Measurements from ENCODE around the gene SOWAHC. TPM values are rescaled to one million over a fixed set of nuclear protein-coding genes. Genes with fewer than 3 reads are reported as not detected.

Gene SOWAHC
- total and polyA plus RNA-seq, 2 donors (not counting 3 experiments of a cell fraction or from before 2014, with no cell fraction given): 1.0 to 4.1 TPM

DNA sequence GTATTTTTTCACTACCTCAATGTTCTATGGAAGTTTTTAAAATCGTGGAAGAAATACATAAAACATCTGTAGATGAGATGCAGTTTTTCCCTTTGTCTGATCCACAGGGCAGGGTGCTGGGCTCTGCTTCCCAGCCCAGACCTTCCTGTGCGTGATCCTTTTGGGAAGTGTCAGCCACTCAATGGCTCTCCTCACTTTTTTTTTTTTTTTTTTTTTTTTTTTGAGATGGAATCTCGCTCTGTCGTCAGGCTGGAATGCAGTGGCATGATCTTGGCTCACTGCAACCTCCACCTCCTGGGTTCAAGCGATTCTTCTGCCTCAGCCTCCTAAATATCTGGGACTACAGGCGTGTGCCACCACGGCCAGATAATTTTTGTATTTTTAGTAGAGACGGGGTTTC lies 32.8 kb downstream of the SOWAHC start:
- Histone ChIP-seq H3K9ac (replicated peaks; ENCODE audit: extremely low read depth, insufficient read depth, low read length) (no peak overlapping the region), H4K20me1 (replicated peaks; ENCODE audit: control insufficient read depth, extremely low read depth, insufficient read depth, low read length) (peaks cover 3% of the 10 kb centered on the region), H3K79me2 (ENCODE audit: control insufficient read depth, insufficient read depth, low read length) (no peaks in the 10 kb centered on the region), H2AFZ (ENCODE audit: low read depth, low read length) (no peak overlapping the region), H3K4me2 (ENCODE audit: insufficient read depth, low read length) (no peak overlapping the region), H3K27ac (ENCODE audit: insufficient read depth, low read depth, low read length) (no peak overlapping the region), H3K9me3 (replicated peaks; ENCODE audit: control insufficient read depth, insufficient read depth, low read length) (no peaks in the 10 kb centered on the region), H3K4me3 (replicated peaks in 1 of 3; ENCODE audit: insufficient read depth in 1 of 3, low read depth in 1 of 3, low read length in 3 of 3) (no peak overlapping the region), H3K4me1 (ENCODE audit: control insufficient read depth, extremely low read depth, insufficient read depth, low read length) (no peaks in the 10 kb centered on the region), H3K36me3 (ENCODE audit: control insufficient read depth in 2 of 2, extremely low read depth in 1 of 2, insufficient read depth in 2 of 2, low read length in 2 of 2) (no peaks in the 10 kb centered on the region), H3K9me1 (replicated peaks; ENCODE audit: control insufficient read depth, extremely low read depth, insufficient read depth, low read length) (no peaks in the 10 kb centered on the region), H3K27me3 (ENCODE audit: control insufficient read depth in 2 of 2, insufficient read depth in 2 of 2, low read length in 2 of 2) (peaks cover 0 to 6% of the 10 kb centered on the region in 2 experiments)
- POLR2A ChIA-PET: no interaction called here
- intact Hi-C loops (cut with micrococcal nuclease) (no loop called here), dilution Hi-C loops (cut with MboI; ENCODE audit: extremely low pct_ligation_motif_present, low sequenced_read_pairs) (no loop called here)
- CTCF ChIA-PET: no interaction called here
- DNase-seq (ENCODE audit: low read depth, low spot score): no peak
- no peak for FAIRE-seq
- BruUV-seq (replicated peaks): no TSS peak
- TF ChIP-seq MAX (IDR thresholded peaks at IDR 0.05; ENCODE audit: insufficient read depth, insufficient read length) (no peak), MYC (IDR thresholded peaks at IDR 0.05; ENCODE audit: low read depth, low read length) (no peak), POLR2AphosphoS5 (IDR thresholded peaks at IDR 0.05; ENCODE audit: insufficient read depth, low read depth, low read length) (no peak), FOS (IDR thresholded peaks at IDR 0.05; ENCODE audit: borderline replicate concordance, insufficient read depth, low read length) (no peak), GATA2 (IDR thresholded peaks at IDR 0.05; ENCODE audit: insufficient read depth, insufficient read length, low read depth, low read length) (no peak), JUN (IDR thresholded peaks at IDR 0.05; ENCODE audit: borderline replicate concordance, insufficient read depth, insufficient read length, low read depth) (no peak), POLR2A (IDR thresholded peaks at IDR 0.05; ENCODE audit: low read depth, low read length) (no peak), EZH2 (IDR thresholded peaks at IDR 0.05; ENCODE audit: borderline replicate concordance, low read depth, low read length, severe bottlenecking) (no peak)
- TF ChIP-seq, protein P1, sequence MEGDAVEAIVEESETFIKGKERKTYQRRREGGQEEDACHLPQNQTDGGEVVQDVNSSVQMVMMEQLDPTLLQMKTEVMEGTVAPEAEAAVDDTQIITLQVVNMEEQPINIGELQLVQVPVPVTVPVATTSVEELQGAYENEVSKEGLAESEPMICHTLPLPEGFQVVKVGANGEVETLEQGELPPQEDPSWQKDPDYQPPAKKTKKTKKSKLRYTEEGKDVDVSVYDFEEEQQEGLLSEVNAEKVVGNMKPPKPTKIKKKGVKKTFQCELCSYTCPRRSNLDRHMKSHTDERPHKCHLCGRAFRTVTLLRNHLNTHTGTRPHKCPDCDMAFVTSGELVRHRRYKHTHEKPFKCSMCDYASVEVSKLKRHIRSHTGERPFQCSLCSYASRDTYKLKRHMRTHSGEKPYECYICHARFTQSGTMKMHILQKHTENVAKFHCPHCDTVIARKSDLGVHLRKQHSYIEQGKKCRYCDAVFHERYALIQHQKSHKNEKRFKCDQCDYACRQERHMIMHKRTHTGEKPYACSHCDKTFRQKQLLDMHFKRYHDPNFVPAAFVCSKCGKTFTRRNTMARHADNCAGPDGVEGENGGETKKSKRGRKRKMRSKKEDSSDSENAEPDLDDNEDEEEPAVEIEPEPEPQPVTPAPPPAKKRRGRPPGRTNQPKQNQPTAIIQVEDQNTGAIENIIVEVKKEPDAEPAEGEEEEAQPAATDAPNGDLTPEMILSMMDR (IDR thresholded peaks at IDR 0.05; ENCODE audit: extremely low read depth in 1 of 2, insufficient read depth in 1 of 2, low read depth in 1 of 2, low read length in 2 of 2): no peak

Data from endothelial cell of umbilical vein (primary cell).